ENCODE data around the gene CXorf49B. TPM values are rescaled to one million over a fixed set of nuclear protein-coding genes. Genes with fewer than 3 reads are reported as not detected.
"Not testable (repeated sequence)": the region's sequence is repeated elsewhere in the genome, so short reads cannot be mapped to it uniquely, and the experiment has no call there.

Gene CXorf49B
- total and polyA plus RNA-seq, 7 experiments from 2014 or later: not detected

DNA sequence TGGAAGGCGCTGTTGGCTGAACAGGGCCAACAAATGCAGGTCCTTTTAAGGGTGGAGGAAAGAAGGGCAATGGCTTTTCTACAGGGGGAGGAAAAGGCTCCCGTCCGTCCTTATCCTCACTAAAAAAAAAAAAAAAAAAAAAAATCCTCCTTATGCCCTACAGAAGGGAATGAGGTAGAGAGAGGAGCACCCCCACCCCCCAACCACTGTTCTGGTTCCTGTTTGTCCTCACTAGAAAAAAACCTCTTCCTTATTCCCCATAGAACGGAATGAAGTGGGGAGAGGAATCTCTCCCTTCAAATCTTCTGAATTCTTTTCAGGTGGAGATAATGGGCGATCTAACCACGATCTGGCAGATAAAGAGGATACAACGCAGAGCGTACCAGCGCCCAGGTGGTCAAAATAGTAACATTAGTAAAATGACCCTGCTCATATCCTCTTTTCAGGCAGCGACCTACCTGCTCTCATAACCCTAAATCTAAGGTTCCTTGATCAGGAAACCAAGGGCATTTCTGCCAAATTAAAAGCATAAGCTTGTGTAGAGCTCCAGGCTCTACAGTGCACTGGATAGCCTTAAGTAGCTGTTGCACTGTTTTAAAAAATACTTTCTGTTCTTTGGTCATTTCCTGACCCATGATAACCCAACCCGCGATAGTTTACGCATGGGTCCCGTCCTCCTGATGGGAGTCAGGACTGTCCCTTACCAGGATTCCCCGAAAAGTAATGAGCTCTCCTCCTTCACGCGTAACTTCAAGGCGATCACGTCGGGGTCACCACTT, 20.6 kb downstream of the CXorf49B start:
- H3K27me3 Mint-ChIP-seq; intact Hi-C loops (cut with micrococcal nuclease); H3K4me1 Mint-ChIP-seq; H3K9me3 Mint-ChIP-seq; CTCF ChIA-PET; H3K36me3 ChIP-seq (ENCODE audit: control insufficient read depth in 2 of 3, insufficient read depth in 3 of 3, low read length in 3 of 3); POLR2A ChIA-PET; H3K27me3 ChIP-seq (ENCODE audit: control insufficient read depth in 2 of 2, insufficient read depth in 2 of 2, low read length in 2 of 2); H3K9me3 ChIP-seq (ENCODE audit: control insufficient read depth in 2 of 3, low read length in 3 of 3); H3K36me3 Mint-ChIP-seq; DNase-seq; H3K27ac Mint-ChIP-seq; H3K4me3 ChIP-seq (ENCODE audit: low read length); H3K27ac ChIP-seq (ENCODE audit: low read depth, low read length); H3K4me1 ChIP-seq (ENCODE audit: control insufficient read depth in 2 of 2, insufficient read depth in 2 of 2, low read length in 2 of 2); H3K4me3 Mint-ChIP-seq; ATAC-seq: not testable (repeated sequence)

DNA sequence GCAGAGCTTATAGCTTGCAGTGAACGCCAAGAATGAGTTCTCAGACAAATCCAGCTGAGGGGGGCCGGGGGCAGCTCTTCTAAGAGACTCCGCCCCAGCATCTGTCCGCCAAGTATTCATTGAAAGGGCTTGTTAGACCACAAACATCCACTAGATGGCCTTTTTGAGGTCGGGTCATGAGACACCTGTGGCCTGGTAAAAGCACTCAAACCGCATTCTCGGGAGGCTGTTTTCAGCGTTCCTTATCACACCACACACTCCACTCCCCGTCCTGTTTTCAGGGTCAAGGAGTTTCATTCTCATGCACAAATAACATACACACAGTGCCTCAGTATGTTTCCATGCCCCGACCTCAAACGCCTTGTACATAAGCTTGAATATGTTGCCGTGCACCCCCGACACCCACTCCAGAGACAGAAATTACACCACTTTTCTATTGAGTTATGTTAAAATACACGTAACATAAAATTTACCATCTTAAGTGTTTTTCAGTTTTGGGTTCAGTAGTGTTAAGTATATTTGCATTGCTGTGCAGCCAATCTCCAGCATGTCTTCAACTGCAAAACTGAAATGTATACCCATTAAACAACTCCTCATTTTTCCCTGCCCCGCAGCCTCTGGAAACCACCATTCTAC, 21.3 kb downstream of the CXorf49B start:
- H3K4me3 ChIP-seq (ENCODE audit: low read length); intact Hi-C loops (cut with micrococcal nuclease): not testable (repeated sequence)

DNA sequence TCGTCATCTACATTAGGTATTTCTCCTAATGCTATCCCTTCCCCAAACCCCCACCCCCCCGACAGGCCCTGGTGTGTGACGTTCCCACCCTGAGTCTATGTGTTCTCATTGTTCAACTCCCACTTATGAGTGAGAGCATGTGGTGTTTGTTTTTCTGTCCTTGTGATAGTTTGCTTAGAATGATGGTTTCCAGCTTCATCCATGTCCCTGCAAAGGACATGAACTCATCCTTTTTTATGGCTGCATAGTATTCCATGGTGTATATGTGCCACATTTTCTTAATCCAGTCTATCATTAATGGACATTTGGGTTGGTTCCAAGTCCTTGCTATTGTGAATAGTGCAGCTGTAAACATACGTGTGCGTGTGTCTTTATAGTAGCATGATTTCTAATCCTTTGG, 43.3 kb downstream of the CXorf49B start:
- POLR2A ChIA-PET; H3K9me3 Mint-ChIP-seq; H3K4me1 Mint-ChIP-seq; DNase-seq; ATAC-seq; H3K27ac Mint-ChIP-seq; H3K27ac ChIP-seq (ENCODE audit: low read depth, low read length); H3K27me3 ChIP-seq (ENCODE audit: control insufficient read depth in 2 of 2, insufficient read depth in 2 of 2, low read length in 2 of 2); H3K36me3 Mint-ChIP-seq; intact Hi-C loops (cut with micrococcal nuclease); H3K4me3 Mint-ChIP-seq; H3K36me3 ChIP-seq (ENCODE audit: control insufficient read depth in 2 of 3, insufficient read depth in 3 of 3, low read length in 3 of 3); H3K4me3 ChIP-seq (ENCODE audit: low read length); CTCF ChIA-PET; H3K27me3 Mint-ChIP-seq; H3K9me3 ChIP-seq (ENCODE audit: control insufficient read depth in 2 of 3, low read length in 3 of 3); H3K4me1 ChIP-seq (ENCODE audit: control insufficient read depth in 2 of 2, insufficient read depth in 2 of 2, low read length in 2 of 2): not testable (repeated sequence)

More for the DNA sequence above, 21.3 kb downstream of the CXorf49B start:
- peak; percentile 70 for ATAC-seq
- H3K9me3 ChIP-seq (ENCODE audit: control insufficient read depth in 2 of 3, low read length in 3 of 3); CTCF ChIA-PET; H3K4me1 Mint-ChIP-seq; H3K27me3 Mint-ChIP-seq; DNase-seq; H3K36me3 Mint-ChIP-seq; POLR2A ChIA-PET; H3K27me3 ChIP-seq (ENCODE audit: control insufficient read depth in 2 of 2, insufficient read depth in 2 of 2, low read length in 2 of 2); H3K36me3 ChIP-seq (ENCODE audit: control insufficient read depth in 2 of 3, insufficient read depth in 3 of 3, low read length in 3 of 3); H3K9me3 Mint-ChIP-seq; H3K27ac Mint-ChIP-seq; H3K4me1 ChIP-seq (ENCODE audit: control insufficient read depth in 2 of 2, insufficient read depth in 2 of 2, low read length in 2 of 2); H3K4me3 Mint-ChIP-seq; H3K27ac ChIP-seq (ENCODE audit: low read depth, low read length): not testable (repeated sequence)

GRCh38 chrX:71809886-71810285, 46.7 kb downstream of the CXorf49B start:
- intact Hi-C loops (cut with micrococcal nuclease): no loop called here
- no peaks in the 10 kb centered on the region for H3K27me3 ChIP-seq (ENCODE audit: control insufficient read depth in 2 of 2, insufficient read depth in 2 of 2, low read length in 2 of 2)
- POLR2A ChIA-PET: no interaction called here

DNA sequence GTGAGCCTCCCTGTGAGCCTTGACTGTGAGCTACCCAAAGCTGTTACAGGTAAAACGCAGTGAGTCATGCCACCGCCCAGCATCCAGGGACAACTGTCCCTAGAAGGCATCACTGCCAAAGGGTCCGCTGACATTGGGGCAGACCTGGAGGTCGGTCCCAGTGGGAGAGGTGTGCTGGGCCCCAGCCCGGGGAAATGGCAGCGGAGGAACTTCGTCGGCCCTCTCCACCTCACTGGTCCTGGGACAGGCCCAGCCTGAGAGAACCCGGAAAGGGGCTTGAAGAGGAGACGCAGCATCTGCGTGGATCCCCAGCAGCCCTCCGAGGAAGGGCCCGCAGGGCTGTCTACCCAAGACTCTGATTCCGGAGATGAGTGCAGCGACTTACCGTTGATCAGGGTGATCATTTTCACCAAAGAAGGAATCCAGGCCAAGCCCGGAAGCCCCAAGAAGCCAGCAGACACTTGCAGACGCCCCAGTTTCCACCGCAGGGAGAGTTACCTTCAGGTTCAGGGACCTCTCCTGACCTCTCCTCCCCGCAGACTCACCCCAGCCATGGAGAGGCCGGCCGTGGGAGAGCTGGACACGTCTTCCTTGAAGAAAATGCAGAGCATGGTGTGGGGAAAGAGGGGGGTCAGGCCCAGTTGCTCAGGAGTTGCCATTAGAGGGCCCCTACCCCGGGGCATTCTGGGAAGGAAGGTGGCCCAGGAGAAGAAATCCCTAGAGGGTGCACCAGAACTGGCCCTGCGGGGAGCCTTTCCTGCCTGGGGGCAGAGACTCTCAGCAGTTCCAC, 51.2 kb downstream of the CXorf49B start:
- peaks cover 0 to 4% (median 0%) of the 10 kb centered on the region in 11 donors for H3K9me3 Mint-ChIP-seq
- ChIA-PET CTCF (no interaction called here), POLR2A (no interaction called here)
- no peaks in the 10 kb centered on the region for H3K4me1 Mint-ChIP-seq
- H3K4me3 Mint-ChIP-seq: no peak overlapping the region
- H3K4me3 ChIP-seq (ENCODE audit: low read length): no peak overlapping the region
- H3K4me1 ChIP-seq (ENCODE audit: control insufficient read depth in 2 of 2, insufficient read depth in 2 of 2, low read length in 2 of 2): no peaks in the 10 kb centered on the region
- no peak overlapping the region for H3K27ac ChIP-seq (ENCODE audit: low read depth, low read length)
- ATAC-seq (no peak), DNase-seq (no peak)
- H3K36me3 Mint-ChIP-seq: no peaks in the 10 kb centered on the region
- intact Hi-C loops (cut with micrococcal nuclease): no loop called here
- H3K27ac Mint-ChIP-seq: no peak overlapping the region
- H3K27me3 Mint-ChIP-seq: peaks cover 2 to 10% (median 5%) of the 10 kb centered on the region in 5 donors
- H3K9me3 ChIP-seq (ENCODE audit: control insufficient read depth in 2 of 3, low read length in 3 of 3): no peaks in the 10 kb centered on the region
- H3K27me3 ChIP-seq (ENCODE audit: control insufficient read depth in 2 of 2, insufficient read depth in 2 of 2, low read length in 2 of 2): no peaks in the 10 kb centered on the region
- no peaks in the 10 kb centered on the region for H3K36me3 ChIP-seq (ENCODE audit: control insufficient read depth in 2 of 3, insufficient read depth in 3 of 3, low read length in 3 of 3)

More at GRCh38 chrX:71809886-71810285, 46.7 kb downstream of the CXorf49B start:
- Histone ChIP-seq H3K4me3 (ENCODE audit: low read length) (no peak overlapping the region), H3K9me3 (ENCODE audit: control insufficient read depth in 2 of 3, low read length in 3 of 3) (no peaks in the 10 kb centered on the region), H3K36me3 (ENCODE audit: control insufficient read depth in 2 of 3, insufficient read depth in 3 of 3, low read length in 3 of 3) (no peaks in the 10 kb centered on the region), H3K4me1 (ENCODE audit: control insufficient read depth in 2 of 2, insufficient read depth in 2 of 2, low read length in 2 of 2) (no peaks in the 10 kb centered on the region), H3K27ac (ENCODE audit: low read depth, low read length) (no peak overlapping the region)
- peak overlapping the region in 1 of 9 donors; percentile 6 for H3K27ac Mint-ChIP-seq
- DNase-seq (no peak), ATAC-seq (no peak)
- CTCF ChIA-PET: no interaction called here
- H3K36me3 Mint-ChIP-seq: peaks cover 0 to 4% (median 0%) of the 10 kb centered on the region in 5 donors
- H3K4me3 Mint-ChIP-seq: no peak overlapping the region
- no peaks in the 10 kb centered on the region for H3K4me1 Mint-ChIP-seq
- H3K27me3 Mint-ChIP-seq: peaks cover 0 to 4% (median 0%) of the 10 kb centered on the region in 5 donors
- peaks cover 0 to 3% (median 0%) of the 10 kb centered on the region in 11 donors for H3K9me3 Mint-ChIP-seq

DNA sequence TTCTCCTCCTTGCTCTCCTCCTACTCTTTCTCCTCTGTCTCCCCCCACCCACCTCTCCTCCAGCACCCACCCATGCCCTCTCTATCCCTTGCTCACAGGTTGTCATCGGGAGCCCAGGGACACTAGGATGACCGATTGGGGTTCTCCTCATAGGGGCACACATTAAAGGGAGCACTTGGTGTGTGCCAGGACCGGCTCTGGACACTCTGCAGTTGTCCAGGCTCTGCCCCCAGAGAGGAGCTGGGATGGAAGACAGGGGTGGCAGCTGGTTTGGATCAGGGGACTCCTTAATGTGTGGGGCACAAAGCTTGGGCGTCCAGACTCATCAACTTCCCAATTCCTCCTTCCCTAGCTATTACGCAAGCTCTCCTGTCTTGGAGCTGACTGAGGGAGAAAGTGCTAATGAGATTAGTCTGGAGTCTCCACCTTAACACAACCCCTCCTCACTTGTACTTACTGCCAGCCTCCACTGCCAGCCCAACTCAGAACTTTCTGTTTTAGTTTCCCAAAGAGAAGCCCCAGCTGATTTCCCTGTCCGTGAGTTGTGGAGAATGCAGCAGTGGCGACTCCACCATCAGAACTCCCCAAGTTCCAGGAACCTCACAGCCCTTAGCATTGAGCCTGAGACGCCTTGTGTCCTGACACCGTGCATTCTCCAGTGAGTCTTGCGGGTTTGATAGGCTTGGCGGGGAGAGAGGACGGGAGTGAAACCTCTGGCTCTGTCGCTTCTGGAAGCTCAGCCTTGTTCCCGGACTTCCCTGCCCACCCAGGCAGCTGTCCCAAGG, 52.2 kb downstream of the CXorf49B start:
- Mint-ChIP-seq H3K4me3 (no peak overlapping the region), H3K27ac (no peak overlapping the region), H3K27me3 (peaks cover 2 to 9% (median 5%) of the 10 kb centered on the region in 5 donors), H3K36me3 (no peaks in the 10 kb centered on the region), H3K4me1 (no peaks in the 10 kb centered on the region), H3K9me3 (peaks cover 0 to 4% (median 0%) of the 10 kb centered on the region in 11 donors)
- no peaks in the 10 kb centered on the region for H3K4me1 ChIP-seq (ENCODE audit: control insufficient read depth in 2 of 2, insufficient read depth in 2 of 2, low read length in 2 of 2)
- DNase-seq: no peak
- no peaks in the 10 kb centered on the region for H3K36me3 ChIP-seq (ENCODE audit: control insufficient read depth in 2 of 3, insufficient read depth in 3 of 3, low read length in 3 of 3)
- no peak for ATAC-seq
- H3K4me3 ChIP-seq (ENCODE audit: low read length): no peak overlapping the region
- ChIA-PET POLR2A (no interaction called here), CTCF (no interaction called here)
- intact Hi-C loops (cut with micrococcal nuclease): no loop called here
- no peaks in the 10 kb centered on the region for H3K27me3 ChIP-seq (ENCODE audit: control insufficient read depth in 2 of 2, insufficient read depth in 2 of 2, low read length in 2 of 2)
- no peak overlapping the region for H3K27ac ChIP-seq (ENCODE audit: low read depth, low read length)
- no peaks in the 10 kb centered on the region for H3K9me3 ChIP-seq (ENCODE audit: control insufficient read depth in 2 of 3, low read length in 3 of 3)

Data from naive thymus-derived CD4-positive, alpha-beta T cell (primary cell).